ENCODE results near the gene RERE. TPM values are rescaled to one million over a fixed set of nuclear protein-coding genes. Genes with fewer than 3 reads are reported as not detected.

RERE gene
- total RNA-seq, 1 experiment from 2014 or later: 40.6 TPM

GRCh38 chr1:8727809-8728213 is 89.6 kb downstream of the RERE start:
- no peaks in the 10 kb centered on the region for H3K9me3 ChIP-seq (ENCODE audit: control insufficient read depth in 1 of 2, insufficient read depth in 1 of 2, low read depth in 1 of 2, low read length in 2 of 2)
- ATAC-seq: no peak
- TF ChIP-seq EZH2 (IDR thresholded peaks at IDR 0.05) (no peak), POLR2A (IDR thresholded peaks at IDR 0.05; ENCODE audit: borderline replicate concordance, extremely low read depth, insufficient read depth, insufficient read length) (no peak), ZFX (IDR thresholded peaks at IDR 0.05) (no peak), EZH2phosphoT487 (IDR thresholded peaks at IDR 0.05; ENCODE audit: borderline replicate concordance) (no peak), YY1 (IDR thresholded peaks at IDR 0.05; ENCODE audit: extremely low read depth, insufficient replicate concordance, low read depth, low read length) (no peak), JUND (IDR thresholded peaks at IDR 0.05) (no peak), CEBPB (IDR thresholded peaks at IDR 0.05; ENCODE audit: low read depth) (no peak), ELF1 (IDR thresholded peaks at IDR 0.05; ENCODE audit: borderline replicate concordance, low read depth) (no peak), SIN3A (IDR thresholded peaks at IDR 0.05; ENCODE audit: low read depth) (no peak), ATF3 (IDR thresholded peaks at IDR 0.05) (no peak), CBX3 (IDR thresholded peaks at IDR 0.05; ENCODE audit: low read depth) (no peak), POLR2AphosphoS5 (IDR thresholded peaks at IDR 0.05; ENCODE audit: low read depth, low read length) (no peak)
- TF ChIP-seq, protein P1, sequence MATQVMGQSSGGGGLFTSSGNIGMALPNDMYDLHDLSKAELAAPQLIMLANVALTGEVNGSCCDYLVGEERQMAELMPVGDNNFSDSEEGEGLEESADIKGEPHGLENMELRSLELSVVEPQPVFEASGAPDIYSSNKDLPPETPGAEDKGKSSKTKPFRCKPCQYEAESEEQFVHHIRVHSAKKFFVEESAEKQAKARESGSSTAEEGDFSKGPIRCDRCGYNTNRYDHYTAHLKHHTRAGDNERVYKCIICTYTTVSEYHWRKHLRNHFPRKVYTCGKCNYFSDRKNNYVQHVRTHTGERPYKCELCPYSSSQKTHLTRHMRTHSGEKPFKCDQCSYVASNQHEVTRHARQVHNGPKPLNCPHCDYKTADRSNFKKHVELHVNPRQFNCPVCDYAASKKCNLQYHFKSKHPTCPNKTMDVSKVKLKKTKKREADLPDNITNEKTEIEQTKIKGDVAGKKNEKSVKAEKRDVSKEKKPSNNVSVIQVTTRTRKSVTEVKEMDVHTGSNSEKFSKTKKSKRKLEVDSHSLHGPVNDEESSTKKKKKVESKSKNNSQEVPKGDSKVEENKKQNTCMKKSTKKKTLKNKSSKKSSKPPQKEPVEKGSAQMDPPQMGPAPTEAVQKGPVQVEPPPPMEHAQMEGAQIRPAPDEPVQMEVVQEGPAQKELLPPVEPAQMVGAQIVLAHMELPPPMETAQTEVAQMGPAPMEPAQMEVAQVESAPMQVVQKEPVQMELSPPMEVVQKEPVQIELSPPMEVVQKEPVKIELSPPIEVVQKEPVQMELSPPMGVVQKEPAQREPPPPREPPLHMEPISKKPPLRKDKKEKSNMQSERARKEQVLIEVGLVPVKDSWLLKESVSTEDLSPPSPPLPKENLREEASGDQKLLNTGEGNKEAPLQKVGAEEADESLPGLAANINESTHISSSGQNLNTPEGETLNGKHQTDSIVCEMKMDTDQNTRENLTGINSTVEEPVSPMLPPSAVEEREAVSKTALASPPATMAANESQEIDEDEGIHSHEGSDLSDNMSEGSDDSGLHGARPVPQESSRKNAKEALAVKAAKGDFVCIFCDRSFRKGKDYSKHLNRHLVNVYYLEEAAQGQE (IDR thresholded peaks at IDR 0.05; ENCODE audit: low read depth): no peak
- TF ChIP-seq, protein P2, sequence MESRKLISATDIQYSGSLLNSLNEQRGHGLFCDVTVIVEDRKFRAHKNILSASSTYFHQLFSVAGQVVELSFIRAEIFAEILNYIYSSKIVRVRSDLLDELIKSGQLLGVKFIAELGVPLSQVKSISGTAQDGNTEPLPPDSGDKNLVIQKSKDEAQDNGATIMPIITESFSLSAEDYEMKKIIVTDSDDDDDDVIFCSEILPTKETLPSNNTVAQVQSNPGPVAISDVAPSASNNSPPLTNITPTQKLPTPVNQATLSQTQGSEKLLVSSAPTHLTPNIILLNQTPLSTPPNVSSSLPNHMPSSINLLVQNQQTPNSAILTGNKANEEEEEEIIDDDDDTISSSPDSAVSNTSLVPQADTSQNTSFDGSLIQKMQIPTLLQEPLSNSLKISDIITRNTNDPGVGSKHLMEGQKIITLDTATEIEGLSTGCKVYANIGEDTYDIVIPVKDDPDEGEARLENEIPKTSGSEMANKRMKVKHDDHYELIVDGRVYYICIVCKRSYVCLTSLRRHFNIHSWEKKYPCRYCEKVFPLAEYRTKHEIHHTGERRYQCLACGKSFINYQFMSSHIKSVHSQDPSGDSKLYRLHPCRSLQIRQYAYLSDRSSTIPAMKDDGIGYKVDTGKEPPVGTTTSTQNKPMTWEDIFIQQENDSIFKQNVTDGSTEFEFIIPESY (IDR thresholded peaks at IDR 0.05; ENCODE audit: extremely low read depth, insufficient replicate concordance, low read length): no peak
- TF ChIP-seq, protein P3, sequence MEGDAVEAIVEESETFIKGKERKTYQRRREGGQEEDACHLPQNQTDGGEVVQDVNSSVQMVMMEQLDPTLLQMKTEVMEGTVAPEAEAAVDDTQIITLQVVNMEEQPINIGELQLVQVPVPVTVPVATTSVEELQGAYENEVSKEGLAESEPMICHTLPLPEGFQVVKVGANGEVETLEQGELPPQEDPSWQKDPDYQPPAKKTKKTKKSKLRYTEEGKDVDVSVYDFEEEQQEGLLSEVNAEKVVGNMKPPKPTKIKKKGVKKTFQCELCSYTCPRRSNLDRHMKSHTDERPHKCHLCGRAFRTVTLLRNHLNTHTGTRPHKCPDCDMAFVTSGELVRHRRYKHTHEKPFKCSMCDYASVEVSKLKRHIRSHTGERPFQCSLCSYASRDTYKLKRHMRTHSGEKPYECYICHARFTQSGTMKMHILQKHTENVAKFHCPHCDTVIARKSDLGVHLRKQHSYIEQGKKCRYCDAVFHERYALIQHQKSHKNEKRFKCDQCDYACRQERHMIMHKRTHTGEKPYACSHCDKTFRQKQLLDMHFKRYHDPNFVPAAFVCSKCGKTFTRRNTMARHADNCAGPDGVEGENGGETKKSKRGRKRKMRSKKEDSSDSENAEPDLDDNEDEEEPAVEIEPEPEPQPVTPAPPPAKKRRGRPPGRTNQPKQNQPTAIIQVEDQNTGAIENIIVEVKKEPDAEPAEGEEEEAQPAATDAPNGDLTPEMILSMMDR (IDR thresholded peaks at IDR 0.05 in 2 of 3, conservative IDR thresholded peaks at IDR 0.05 in 1 of 3; ENCODE audit: borderline replicate concordance in 1 of 3, insufficient read depth in 1 of 3, low read depth in 2 of 3, low read length in 2 of 3): no peak
- no peak overlapping the region for H3K27ac ChIP-seq (ENCODE audit: low read depth, low read length)
- no peaks in the 10 kb centered on the region; the same call in 1 of the 2 replicates for H3K79me2 ChIP-seq (ENCODE audit: insufficient read depth, low read length)
- POLR2A ChIA-PET: no interaction called here
- H3K27me3 ChIP-seq (ENCODE audit: insufficient read depth, low read length): no peaks in the 10 kb centered on the region
- no peak overlapping the region for H3K4me2 ChIP-seq (ENCODE audit: low read length)
- H3K4me1 ChIP-seq (ENCODE audit: control insufficient read depth in 1 of 2, insufficient read depth in 2 of 2, low read length in 2 of 2): peaks cover 0 to 5% of the 10 kb centered on the region in 2 experiments; a peak in 2 of 4 replicates
- CTCF ChIA-PET: interaction anchor here (1.0 to 2.9 kb wide), 8 partner anchors 9 to 354 kb away, joined by 3 to 27 read pairs (median 5); no protein-coding TSS in a partner anchor
- H4K20me1 ChIP-seq (ENCODE audit: insufficient read depth): no peaks in the 10 kb centered on the region
- RAD21 ChIA-PET (ENCODE audit: low non-redundant PET in 1 of 2, low total read pairs in 2 of 2, uncharacterized antibody in 2 of 2, unreplicated experiment in 2 of 2): no interaction called here
- intact Hi-C loops (cut with micrococcal nuclease): loop anchor here (5.0 kb wide), 1 partner anchor 119 kb away; no protein-coding TSS in a partner anchor
- H3K4me3 ChIP-seq (replicated peaks in 1 of 2; ENCODE audit: low read depth in 1 of 2, low read length in 2 of 2): no peak overlapping the region
- no peak overlapping the region for H2AFZ ChIP-seq (ENCODE audit: low read depth, low read length, poor library complexity, severe bottlenecking)
- H3K9ac ChIP-seq (ENCODE audit: low read length): no peak overlapping the region
- no peaks in the 10 kb centered on the region for H3K9me2 ChIP-seq (ENCODE audit: insufficient read depth)
- DNase-seq (ENCODE audit: low read depth, low spot score): no peak
- BruUV-seq (replicated peaks): no TSS peak
- no peaks in the 10 kb centered on the region for H3K36me3 ChIP-seq (ENCODE audit: control insufficient read depth in 1 of 2, insufficient read depth in 2 of 2, low read length in 2 of 2)
